ENCODE results near the gene ARAP1.

The ARAP1 gene

GRCh38 chr11:72702096-72702495, 50.1 kb downstream of the ARAP1 start:
- no peak for DNase-seq

- no peak for DNase-seq
These were observed 50.7 kb downstream of the ARAP1 start for GRCh38 chr11:72701466-72701865.

GRCh38 chr11:72700146-72700545, 52.1 kb downstream of the ARAP1 start:
- DNase-seq: no peak

- DNase-seq: no peak
These were observed 54.4 kb downstream of the ARAP1 start for GRCh38 chr11:72697814-72698213.

GRCh38 chr11:72696866-72697700, 55.1 kb downstream of the ARAP1 start:
- no peak for DNase-seq

- DNase-seq: no peak
These were observed 56.9 kb downstream of the ARAP1 start for GRCh38 chr11:72695354-72695753.

- DNase-seq: no peak
These were observed 58.8 kb downstream of the ARAP1 start for GRCh38 chr11:72693271-72693968.

GRCh38 chr11:72692498-72693237, 59.5 kb downstream of the ARAP1 start:
- DNase-seq: no peak

- no peak for DNase-seq
These were observed 62.0 kb downstream of the ARAP1 start for GRCh38 chr11:72690166-72690565.

- DNase-seq: no peak
These were observed 63.3 kb downstream of the ARAP1 start for GRCh38 chr11:72688929-72689328.

GRCh38 chr11:72688486-72688885, 63.7 kb downstream of the ARAP1 start:
- no peak for DNase-seq

- DNase-seq: no peak
These were observed 64.9 kb downstream of the ARAP1 start for GRCh38 chr11:72687326-72687725.

GRCh38 chr11:72686639-72687220, 65.5 kb downstream of the ARAP1 start:
- DNase-seq: no peak

- DNase-seq: no peak
These were observed 66.4 kb downstream of the ARAP1 start for GRCh38 chr11:72685560-72686480.

GRCh38 chr11:72684236-72684912, 67.8 kb downstream of the ARAP1 start:
- DNase-seq: no peak

- DNase-seq: peak; percentile 44
These were observed 68.4 kb downstream of the ARAP1 start for GRCh38 chr11:72683782-72684200.

- no peak for DNase-seq
These were observed 69.4 kb downstream of the ARAP1 start for GRCh38 chr11:72682858-72683243.

GRCh38 chr11:72682238-72682857, 69.9 kb downstream of the ARAP1 start:
- DNase-seq: no peak

- no peak for DNase-seq
These were observed 70.7 kb downstream of the ARAP1 start for GRCh38 chr11:72681226-72682153.

GRCh38 chr11:72680624-72681158, 71.5 kb downstream of the ARAP1 start:
- DNase-seq: no peak
